ENCODE measurements around the gene CHD2.

- TF ChIP-seq CTCF (IDR thresholded peaks at IDR 0.05) (no peak), POLR2A (IDR thresholded peaks at IDR 0.05) (no peak), EP300 (IDR thresholded peaks at IDR 0.05) (no peak)
Observed at GRCh38 chr15:92908713-92909057, 8.6 kb downstream of the CHD2 start.
